HG03196 (cell line): ENCODE results near the gene DNAH10.

Experiments
- ATAC-seq: cut with Tn5 transposase; IDR thresholded peaks from one replicate; pipeline ENCODE4 v1.9.1; 2021; ENCODE audit not compliant: unreplicated experiment

The DNAH10 gene

GRCh38 chr12:123836292-123836691, 74.2 kb downstream of the DNAH10 start:
- no peak for ATAC-seq

- ATAC-seq: no peak
Observed at GRCh38 chr12:123839826-123840225, 77.7 kb downstream of the DNAH10 start.

GRCh38 chr12:123840765-123841425, 78.8 kb downstream of the DNAH10 start:
- no peak for ATAC-seq

GRCh38 chr12:123843912-123844748, 82.0 kb downstream of the DNAH10 start:
- ATAC-seq: no peak

- no peak for ATAC-seq
Observed at GRCh38 chr12:123845881-123846280, 83.8 kb downstream of the DNAH10 start.

- ATAC-seq: no peak
Observed at GRCh38 chr12:123846340-123846739, 84.2 kb downstream of the DNAH10 start.

GRCh38 chr12:123847019-123847418, 84.9 kb downstream of the DNAH10 start:
- ATAC-seq: no peak

GRCh38 chr12:123847876-123848275, 85.8 kb downstream of the DNAH10 start:
- no peak for ATAC-seq

- no peak for ATAC-seq
Observed at GRCh38 chr12:123849517-123849916, 87.4 kb downstream of the DNAH10 start.

GRCh38 chr12:123850246-123851134, 88.4 kb downstream of the DNAH10 start:
- no peak for ATAC-seq

- no peak for ATAC-seq
Observed at GRCh38 chr12:123853396-123854070, 91.4 kb downstream of the DNAH10 start.

GRCh38 chr12:123854232-123854631, 92.1 kb downstream of the DNAH10 start:
- ATAC-seq: no peak

- ATAC-seq: no peak
Observed at GRCh38 chr12:123854918-123855317, 92.8 kb downstream of the DNAH10 start.

- no peak for ATAC-seq
Observed at GRCh38 chr12:123856681-123857080, 94.6 kb downstream of the DNAH10 start.

- no peak for ATAC-seq
Observed at GRCh38 chr12:123858176-123858575, 96.1 kb downstream of the DNAH10 start.

GRCh38 chr12:123859035-123859434, 96.9 kb downstream of the DNAH10 start:
- no peak for ATAC-seq

- no peak for ATAC-seq
Observed at GRCh38 chr12:123860377-123860776, 98.3 kb downstream of the DNAH10 start.

- ATAC-seq: no peak
Observed at GRCh38 chr12:123861392-123861791, 99.3 kb downstream of the DNAH10 start.

GRCh38 chr12:123867141-123867540, 105.0 kb downstream of the DNAH10 start:
- no peak for ATAC-seq

GRCh38 chr12:123868791-123869190, 106.7 kb downstream of the DNAH10 start:
- ATAC-seq: no peak

- no peak for ATAC-seq
Observed at GRCh38 chr12:123873793-123874192, 111.7 kb downstream of the DNAH10 start.
